Stimulated activated CD4-positive, alpha-beta T cell treated with anti-CD3 and anti-CD28 coated beads, Interleukin-12 subunit alpha, Interleukin-12 subunit beta, amount 100 ng/mL, for 48 hours (primary cell): ENCODE data around the gene MICB.
A peak's percentile ranks its signal among the peaks of the same experiment; 100 is the strongest.
"Not testable (repeated sequence)": the region's sequence is repeated elsewhere in the genome, so short reads cannot be mapped to it uniquely, and the experiment has no call there.

Experiments
- DNase-seq, 3 donors: peaks; one replicate each; pipeline ENCODE4 v3.0.0-alpha.2; 2020; ENCODE audit warnings: low read depth in 2 of 3, low spot score in 1 of 3

MICB gene

GRCh38 chr6:31473780-31474761 is 23.9 kb upstream of the MICB start:
- DNase-seq: no peak

GRCh38 chr6:31474871-31475286 is 23.1 kb upstream of the MICB start:
- DNase-seq: no peak

GRCh38 chr6:31476515-31477139 is 21.3 kb upstream of the MICB start:
- no peak for DNase-seq

- no peak for DNase-seq
Observed at GRCh38 chr6:31477521-31477920, 20.4 kb upstream of the MICB start.

- no peak for DNase-seq
Observed at GRCh38 chr6:31478186-31478950, 19.6 kb upstream of the MICB start.

GRCh38 chr6:31479151-31479932 is 18.6 kb upstream of the MICB start:
- DNase-seq: no peak

GRCh38 chr6:31479933-31480535 is 17.9 kb upstream of the MICB start:
- DNase-seq: no peak

- DNase-seq: no peak
Observed at GRCh38 chr6:31480574-31480973, 17.4 kb upstream of the MICB start.

- no peak for DNase-seq
Observed at GRCh38 chr6:31483392-31483791, 14.6 kb upstream of the MICB start.

- no peak for DNase-seq
Observed at GRCh38 chr6:31485055-31485454, 12.9 kb upstream of the MICB start.

- DNase-seq: not testable (repeated sequence)
Observed at GRCh38 chr6:31486065-31486837, 11.7 kb upstream of the MICB start.

- DNase-seq: not testable (repeated sequence)
Observed at GRCh38 chr6:31487674-31488073, 10.3 kb upstream of the MICB start.

GRCh38 chr6:31489086-31489485 is 8.9 kb upstream of the MICB start:
- DNase-seq: no peak

GRCh38 chr6:31490115-31490873 is 7.7 kb upstream of the MICB start:
- no peak for DNase-seq

GRCh38 chr6:31493550-31493874 is 4.4 kb upstream of the MICB start:
- DNase-seq: not testable (repeated sequence)

GRCh38 chr6:31493875-31494694 is 3.9 kb upstream of the MICB start:
- DNase-seq: peak; percentile 51 to 79 (median 78)

GRCh38 chr6:31495580-31495979 is 2.4 kb upstream of the MICB start:
- no peak for DNase-seq

GRCh38 chr6:31496826-31497225 is 1.1 kb upstream of the MICB start:
- DNase-seq: not testable (repeated sequence)
